NCI-H82 treated with DMSO at 0.1 percent for 48 hours (cell line): ENCODE data around the gene FCRL1.

Experiments
- DNase-seq: peaks from one replicate; lab custom pipeline; 2025; ENCODE audit not compliant: unreplicated experiment; lab: John Stamatoyannopoulos, UW

Gene FCRL1

DNA sequence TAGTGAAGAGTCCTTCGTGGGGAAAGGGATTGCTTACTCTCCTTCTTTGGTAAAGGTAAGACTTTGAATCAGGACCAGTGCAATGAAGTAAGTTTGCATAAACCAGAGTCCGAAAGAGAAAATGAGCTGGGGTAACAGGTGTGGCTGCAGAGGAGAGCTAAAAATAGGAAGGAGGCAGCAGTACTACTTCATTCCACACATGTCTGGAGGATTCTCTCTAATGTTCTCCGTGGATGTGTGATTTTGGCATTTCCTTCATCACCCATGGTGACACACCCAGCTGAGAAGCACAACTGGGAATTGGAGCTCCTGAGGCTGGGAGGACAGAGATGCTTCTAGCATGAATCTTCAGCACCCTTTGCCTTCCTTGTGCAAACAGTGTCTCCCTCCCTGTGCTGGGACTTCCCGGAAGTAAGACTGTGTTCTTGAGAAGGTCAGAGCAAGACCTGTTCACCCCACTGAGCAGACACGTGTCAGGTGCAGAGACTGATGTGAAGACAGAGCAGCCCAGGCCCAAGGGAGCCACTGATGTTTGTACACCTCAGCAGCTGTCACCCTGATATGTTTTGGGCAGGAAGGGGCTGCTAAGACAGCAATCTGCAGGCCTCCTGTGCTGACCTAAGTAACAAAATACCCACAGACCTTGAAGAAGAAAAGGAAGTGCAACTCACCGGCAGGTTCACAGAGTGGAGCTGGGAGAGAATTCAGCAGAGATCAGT lies 13.3 kb downstream of the FCRL1 start:
- no peak for DNase-seq

DNA sequence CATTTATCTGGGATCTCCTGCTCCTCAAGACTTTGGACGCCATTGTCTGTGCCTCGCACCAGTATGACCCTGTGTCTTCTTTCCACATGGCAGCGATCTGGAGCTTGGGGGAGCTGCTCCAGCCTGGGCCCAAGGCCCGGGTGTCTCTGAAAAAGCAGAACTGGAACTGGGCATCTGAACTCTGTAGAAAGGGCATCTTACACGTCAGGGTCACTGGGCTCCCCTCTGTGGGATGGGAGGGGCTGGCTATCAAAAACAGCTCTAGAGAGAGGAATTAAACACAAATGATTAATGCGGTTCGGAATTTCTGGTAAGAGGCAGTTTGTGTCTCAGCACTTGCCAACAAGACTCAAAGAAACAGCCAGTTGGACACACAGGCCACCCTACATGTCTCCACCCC lies 16.1 kb downstream of the FCRL1 start:
- DNase-seq = no peak

- DNase-seq = no peak
These were observed 19.9 kb downstream of the FCRL1 start for GRCh38 chr1:157799996-157800395.

DNA sequence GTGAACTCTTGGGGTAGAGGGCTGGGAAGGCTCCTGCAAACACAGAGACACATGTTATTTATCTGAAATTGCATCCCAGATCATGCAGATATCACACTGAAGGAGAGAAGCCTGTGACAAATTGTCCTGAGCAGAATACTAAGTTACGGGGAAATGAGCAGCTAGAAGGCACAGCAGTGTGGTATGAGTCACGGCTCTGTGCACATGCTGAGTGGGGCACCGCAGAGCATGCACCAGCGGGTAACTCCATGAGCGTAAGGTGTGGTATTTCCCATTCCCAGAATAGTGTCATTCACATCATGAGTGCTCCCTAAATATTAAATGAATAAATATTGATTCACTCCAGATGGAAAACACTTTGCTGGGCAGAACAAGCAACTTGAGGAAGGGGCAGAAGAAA lies 21.7 kb downstream of the FCRL1 start:
- no peak for DNase-seq

DNA sequence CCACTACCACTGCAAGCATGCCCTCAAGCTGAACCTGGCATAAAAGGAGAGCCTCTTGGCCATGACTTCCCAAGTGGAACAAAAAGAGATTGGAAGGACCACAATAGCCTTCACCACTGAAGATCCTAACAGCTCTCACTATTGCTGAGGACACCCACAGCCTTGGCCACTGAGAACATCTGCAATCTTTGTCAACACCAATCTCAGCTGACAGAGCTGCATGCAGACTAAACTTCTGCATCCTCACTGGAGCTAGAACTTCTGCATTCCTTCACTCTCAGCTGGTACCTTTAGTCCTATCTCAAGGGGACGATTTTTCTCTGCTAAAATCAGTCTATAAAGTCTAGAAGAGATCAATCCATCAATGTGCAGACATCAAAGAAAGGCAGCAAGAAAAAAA lies 34.7 kb downstream of the FCRL1 start:
- no peak for DNase-seq

GRCh38 chr1:157784801-157785200 lies 35.1 kb downstream of the FCRL1 start:
- DNase-seq = no peak

DNA sequence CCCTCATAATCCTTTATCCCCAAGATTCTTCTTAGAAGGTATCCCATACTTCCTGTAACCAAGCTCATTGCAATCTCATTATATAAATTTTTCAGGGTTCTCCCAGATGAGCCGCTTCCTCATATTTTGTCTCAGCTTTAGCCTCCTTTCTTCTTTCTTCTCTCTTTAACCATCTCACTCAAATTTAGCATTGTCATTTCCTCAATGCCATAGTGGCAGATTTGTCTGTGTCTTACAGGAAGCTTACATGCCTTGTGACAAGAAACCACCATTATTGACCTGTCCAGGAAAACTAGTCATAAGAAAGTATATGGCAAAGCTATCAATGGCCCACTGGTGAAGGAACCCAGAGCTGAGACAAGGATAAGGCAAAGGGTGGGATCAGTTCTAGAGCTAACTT lies 37.0 kb downstream of the FCRL1 start:
- DNase-seq = no peak

DNA sequence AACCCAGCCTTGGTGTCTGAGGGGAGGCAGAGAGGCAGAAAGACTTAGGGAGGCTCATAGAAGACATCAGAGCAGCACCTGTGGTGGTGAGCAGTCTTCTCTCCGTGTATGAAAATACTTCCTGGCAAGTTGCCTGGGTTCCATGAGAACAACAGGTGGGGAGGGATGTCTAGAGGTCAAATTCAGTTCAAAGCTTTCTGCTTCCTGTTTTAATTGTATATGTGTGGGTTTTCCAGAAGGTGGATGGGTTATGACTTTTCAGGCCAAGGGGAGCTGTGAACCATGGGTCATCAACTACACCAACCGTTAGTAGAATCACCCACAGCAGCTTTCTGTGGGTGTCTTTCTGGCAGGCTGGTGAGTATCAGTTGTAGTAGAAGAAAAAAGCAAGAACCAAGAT lies 38.9 kb downstream of the FCRL1 start:
- DNase-seq = no peak

- DNase-seq = no peak
These were observed 42.9 kb downstream of the FCRL1 start, which contains the start of gene FCRL2 for GRCh38 chr1:157776971-157777391. Gene FCRL2 (minus strand): TSS chr1:157777132. CDS start chr1:157777073, 59 bp downstream.

GRCh38 chr1:157775101-157775870 lies 44.6 kb downstream of the FCRL1 start:
- no peak for DNase-seq

DNA sequence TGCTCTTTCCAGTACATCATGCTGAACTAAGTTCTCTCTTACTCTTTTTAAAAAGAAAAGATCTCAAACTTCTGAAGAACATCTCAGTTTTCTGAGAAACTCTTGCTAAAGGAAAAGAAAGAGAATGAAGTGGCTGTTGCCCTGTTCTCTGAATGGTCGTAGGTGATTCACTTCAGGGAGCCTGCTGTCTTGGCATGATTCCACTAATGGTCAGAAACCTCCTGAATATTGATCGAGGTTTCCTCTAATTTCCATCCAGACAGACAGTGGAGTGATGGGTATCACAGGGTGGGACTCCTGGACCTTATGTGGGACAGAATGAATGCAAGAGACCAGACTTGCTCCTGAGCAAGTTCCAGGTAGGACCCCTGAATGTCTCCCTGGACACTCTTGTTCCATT lies 45.5 kb downstream of the FCRL1 start:
- DNase-seq = no peak

DNA sequence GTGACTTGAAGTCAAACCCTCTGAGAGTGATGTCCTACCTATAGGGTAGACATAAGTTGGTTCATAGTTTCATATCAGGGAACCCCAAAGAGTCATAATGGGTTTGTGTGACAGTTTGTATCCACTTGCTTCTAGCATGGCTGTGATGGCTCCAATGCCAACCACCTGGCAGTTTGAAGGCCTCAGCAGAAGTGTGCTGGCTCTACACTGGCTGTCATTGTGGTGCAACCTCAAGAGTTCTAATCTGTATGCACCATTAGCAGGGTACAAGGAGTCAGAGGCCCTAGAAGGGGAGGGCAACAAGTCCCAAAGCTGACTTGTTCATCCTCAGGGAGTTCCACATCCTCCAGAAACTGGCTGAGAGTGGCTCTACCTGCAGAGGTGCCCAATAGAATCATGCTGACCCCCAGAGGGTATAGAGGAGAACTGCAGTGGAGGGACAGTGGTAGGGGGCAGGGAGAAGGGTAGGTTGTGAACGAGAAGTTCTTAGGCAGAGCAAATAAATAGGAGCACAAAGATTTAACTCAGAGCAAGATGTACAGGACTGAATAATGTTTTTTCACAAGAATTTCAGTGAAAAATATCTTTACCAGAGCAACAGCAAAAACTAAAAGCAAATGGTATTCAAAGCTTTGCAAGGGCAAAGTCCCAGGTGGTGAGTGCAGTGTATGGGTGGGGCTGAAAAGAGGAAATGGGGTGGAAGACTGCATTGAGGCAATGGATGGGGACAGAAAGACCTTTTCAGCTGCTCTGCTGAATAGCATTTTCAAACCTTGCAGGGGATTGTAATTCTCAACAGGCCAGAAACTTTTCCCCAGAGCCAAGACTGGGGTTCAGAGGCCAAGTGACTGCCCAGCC lies 46.2 kb downstream of the FCRL1 start:
- DNase-seq = no peak

GRCh38 chr1:157771661-157772425 lies 48.1 kb downstream of the FCRL1 start:
- DNase-seq = no peak

DNA sequence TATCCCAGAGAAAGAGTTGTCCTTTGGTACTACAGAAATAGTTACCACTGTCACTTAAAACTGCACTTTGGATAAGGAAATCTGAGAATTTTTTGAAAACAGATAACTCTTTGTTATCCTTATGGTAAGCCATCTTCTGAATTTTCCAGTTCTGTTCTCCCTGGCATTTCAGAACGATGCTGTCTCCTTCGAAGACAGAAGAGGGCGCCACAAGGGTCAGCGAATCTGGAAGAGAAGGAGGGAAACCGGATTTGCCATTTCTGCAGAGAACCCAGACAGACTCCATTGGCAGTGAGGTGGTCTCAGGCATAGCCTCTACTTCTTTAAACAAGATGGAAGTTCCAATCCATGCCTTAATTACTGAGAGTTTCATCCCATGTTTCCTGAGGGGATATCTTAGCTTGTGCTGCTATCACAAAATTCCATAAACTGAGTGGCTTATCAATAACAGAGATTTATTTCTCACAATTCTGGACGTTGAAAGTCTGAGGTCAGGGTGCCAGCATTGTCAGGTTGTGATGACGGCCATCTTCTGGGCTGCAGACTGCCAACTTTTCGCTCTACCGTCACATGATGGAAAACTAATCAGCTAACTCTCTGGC lies 49.4 kb downstream of the FCRL1 start:
- DNase-seq = no peak

- DNase-seq = no peak
These were observed 53.1 kb downstream of the FCRL1 start for GRCh38 chr1:157766792-157767191.

DNA sequence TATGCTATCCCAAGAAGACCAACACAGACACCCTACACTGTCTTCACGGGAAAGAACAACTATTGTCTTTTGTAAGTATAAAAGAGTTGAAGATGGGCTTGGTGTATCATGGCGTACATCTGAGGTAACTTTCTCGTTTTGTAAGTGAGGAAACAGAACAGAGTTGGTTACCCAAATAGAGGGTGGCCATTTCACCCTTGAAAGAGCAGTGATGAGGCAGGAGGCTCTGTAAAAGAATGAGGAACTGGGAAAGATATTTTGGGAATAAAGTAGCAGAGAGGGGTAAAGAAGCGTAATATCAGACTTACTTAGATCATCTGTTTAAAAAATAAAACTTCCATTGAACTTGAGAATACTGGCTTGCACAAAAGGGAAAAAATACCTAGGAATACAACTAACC lies 61.9 kb downstream of the FCRL1 start:
- no peak for DNase-seq

DNA sequence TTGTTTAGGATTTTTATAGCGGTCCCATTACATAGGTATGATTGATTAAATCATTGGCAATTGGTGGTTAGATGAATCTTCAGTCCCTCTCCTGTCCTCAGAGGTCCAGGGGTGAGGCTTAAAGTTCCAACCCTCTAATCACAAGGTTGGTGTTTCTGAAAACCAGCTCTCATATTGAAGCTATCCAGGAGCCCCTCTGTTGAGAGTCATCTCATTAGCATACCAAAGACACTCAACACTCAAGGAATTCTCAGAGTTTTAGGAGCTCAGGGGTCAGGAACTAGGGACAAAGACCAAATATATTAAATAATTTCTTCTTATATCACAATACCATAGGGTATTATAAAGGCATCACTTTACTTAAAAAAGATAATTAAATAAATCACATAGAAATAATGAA lies 66.3 kb downstream of the FCRL1 start:
- no peak for DNase-seq

DNA sequence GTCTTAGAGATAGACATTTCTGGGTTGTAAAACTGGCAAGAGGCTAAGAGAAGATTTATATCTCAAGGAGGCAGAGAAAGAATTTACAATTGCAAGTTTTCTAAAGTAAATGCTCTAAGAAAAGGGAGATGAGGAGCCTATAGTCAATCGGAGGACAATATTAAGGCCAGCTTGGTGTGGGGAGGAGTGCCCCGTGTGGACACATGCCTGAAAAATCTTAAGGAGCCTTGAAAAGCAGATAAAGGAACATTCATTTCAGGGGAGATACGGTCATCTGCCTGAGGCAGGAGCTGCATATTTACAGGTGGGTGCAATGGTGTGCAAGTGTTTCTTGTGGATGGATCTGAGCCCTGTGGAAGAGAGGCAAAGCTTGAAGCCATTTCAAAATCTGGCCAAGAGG lies 68.6 kb downstream of the FCRL1 start:
- DNase-seq = no peak

- DNase-seq = no peak
These were observed 71.6 kb downstream of the FCRL1 start for GRCh38 chr1:157748262-157748817.
